ENCODE data around the gene CAMK1D. TPM values are rescaled to one million over a fixed set of nuclear protein-coding genes. Genes with fewer than 3 reads are reported as not detected.

Gene CAMK1D
- total RNA-seq, 1 experiment from 2014 or later: 6.3 TPM

DNA sequence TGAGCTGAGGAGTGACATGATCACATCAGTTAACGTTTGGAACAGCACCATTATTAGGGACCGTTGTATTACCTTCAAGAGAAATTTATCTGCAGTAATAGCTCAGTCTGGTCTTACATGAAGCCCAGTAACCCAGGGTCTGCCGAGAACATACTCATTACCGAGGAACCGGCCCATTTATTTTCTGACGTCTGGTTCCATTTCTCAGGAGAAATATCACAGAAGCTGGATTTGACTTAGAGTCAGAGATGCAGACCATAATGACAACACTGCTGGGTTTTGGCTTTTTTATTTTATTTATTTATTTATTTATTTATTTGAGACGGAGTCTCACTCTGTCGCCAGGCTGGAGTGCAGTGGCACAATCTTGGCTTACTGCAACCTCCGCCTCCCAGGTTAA lies 489.0 kb downstream of the CAMK1D start:
- H2BK20ac ChIP-seq (ENCODE audit: low read depth, low read length, poor library complexity, severe bottlenecking): no peak overlapping the region
- H3K4ac ChIP-seq (ENCODE audit: low read depth, low read length): no peak overlapping the region
- H4K20me1 ChIP-seq (ENCODE audit: control insufficient read depth, insufficient read depth, insufficient read length): no peaks in the 10 kb centered on the region
- Mint-ChIP-seq H3K27ac (no peak overlapping the region), H3K36me3 (ENCODE audit: insufficient read depth in 1 of 3, low read depth in 3 of 3) (no peaks in the 10 kb centered on the region), H3K9me3 (no peaks in the 10 kb centered on the region), H3K4me1 (peaks cover 12 to 23% of the 10 kb centered on the region in 2 experiments), H3K27me3 (ENCODE audit: low read depth) (no peaks in the 10 kb centered on the region; the same call in 1 of the 2 replicates), H3K4me3 (no peak overlapping the region)
- H2BK5ac ChIP-seq (ENCODE audit: insufficient read length, low read length): no peak overlapping the region
- no peaks in the 10 kb centered on the region for H3K27me3 ChIP-seq (ENCODE audit: insufficient read depth, low read length)
- H2AK5ac ChIP-seq (ENCODE audit: insufficient read length, low read length): no peak overlapping the region
- TF ChIP-seq, protein P1, sequence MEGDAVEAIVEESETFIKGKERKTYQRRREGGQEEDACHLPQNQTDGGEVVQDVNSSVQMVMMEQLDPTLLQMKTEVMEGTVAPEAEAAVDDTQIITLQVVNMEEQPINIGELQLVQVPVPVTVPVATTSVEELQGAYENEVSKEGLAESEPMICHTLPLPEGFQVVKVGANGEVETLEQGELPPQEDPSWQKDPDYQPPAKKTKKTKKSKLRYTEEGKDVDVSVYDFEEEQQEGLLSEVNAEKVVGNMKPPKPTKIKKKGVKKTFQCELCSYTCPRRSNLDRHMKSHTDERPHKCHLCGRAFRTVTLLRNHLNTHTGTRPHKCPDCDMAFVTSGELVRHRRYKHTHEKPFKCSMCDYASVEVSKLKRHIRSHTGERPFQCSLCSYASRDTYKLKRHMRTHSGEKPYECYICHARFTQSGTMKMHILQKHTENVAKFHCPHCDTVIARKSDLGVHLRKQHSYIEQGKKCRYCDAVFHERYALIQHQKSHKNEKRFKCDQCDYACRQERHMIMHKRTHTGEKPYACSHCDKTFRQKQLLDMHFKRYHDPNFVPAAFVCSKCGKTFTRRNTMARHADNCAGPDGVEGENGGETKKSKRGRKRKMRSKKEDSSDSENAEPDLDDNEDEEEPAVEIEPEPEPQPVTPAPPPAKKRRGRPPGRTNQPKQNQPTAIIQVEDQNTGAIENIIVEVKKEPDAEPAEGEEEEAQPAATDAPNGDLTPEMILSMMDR (conservative IDR thresholded peaks at IDR 0.05): no peak
- H3K18ac ChIP-seq (ENCODE audit: insufficient read length, low read depth, low read length): no peak overlapping the region
- H4K5ac ChIP-seq (ENCODE audit: insufficient read length, low read depth, low read length): no peak overlapping the region
- no peaks in the 10 kb centered on the region for H3K23me2 ChIP-seq (ENCODE audit: insufficient read length, low read depth, low read length, poor library complexity, severe bottlenecking)
- no peak overlapping the region for H4K91ac ChIP-seq (ENCODE audit: insufficient read length, low read depth, low read length)
- no peaks in the 10 kb centered on the region for H3K4me1 ChIP-seq (ENCODE audit: insufficient read depth, low read length)
- no peak overlapping the region for H3K56ac ChIP-seq (ENCODE audit: insufficient read length, low read depth, low read length)
- no peaks in the 10 kb centered on the region for H3K79me1 ChIP-seq (ENCODE audit: insufficient read depth, low read depth, low read length, poor library complexity, severe bottlenecking)
- H2BK12ac ChIP-seq (ENCODE audit: insufficient read length, low read depth, low read length): no peak overlapping the region
- DNase-seq: no peak
- H2BK15ac ChIP-seq (ENCODE audit: low read depth, low read length): no peak overlapping the region
- no CpG with 5 or more reads among the region's 9 CpGs for WGBS (ENCODE audit: extremely low coverage, insufficient read length, low lambda C conversion rate)
- H2BK120ac ChIP-seq (ENCODE audit: low read depth, low read length, poor library complexity, severe bottlenecking): no peak overlapping the region
- H3K79me2 ChIP-seq (ENCODE audit: insufficient read depth, low read length): no peaks in the 10 kb centered on the region
- no peak overlapping the region for H2AFZ ChIP-seq (ENCODE audit: low read length)
- no peak overlapping the region for H4K8ac ChIP-seq (replicated peaks; ENCODE audit: insufficient read length, low read depth, low read length)
- no peak overlapping the region for H3T11ph ChIP-seq (ENCODE audit: low read length)
- no peak overlapping the region for H3K4me2 ChIP-seq (ENCODE audit: insufficient read depth, insufficient read length, low read length)
- no peak overlapping the region for H3K9ac ChIP-seq (ENCODE audit: extremely low read depth, insufficient read length, low read length)
- H3K27ac ChIP-seq (ENCODE audit: insufficient read length, low read depth, low read length): no peak overlapping the region
- H3K23ac ChIP-seq (ENCODE audit: insufficient read length, low read depth, low read length): no peak overlapping the region
- no peak overlapping the region for H3K14ac ChIP-seq (ENCODE audit: insufficient read depth, low read length)
- H3K9me3 ChIP-seq (ENCODE audit: control insufficient read depth, low read depth, low read length): no peaks in the 10 kb centered on the region

All from H9 (cell line).